Endodermal cell (in vitro differentiated cells): ENCODE measurements around the gene ARHGEF39. TPM values are rescaled to one million over a fixed set of nuclear protein-coding genes. Genes with fewer than 3 reads are reported as not detected.

Experiments used
- DNase-seq: peaks from one replicate; pipeline ENCODE4 v3.0.0-alpha.2; 2017
- H3K27ac ChIP-seq: 2 replicates; pipeline ENCODE4 v1.5.1; 2013; ENCODE audit warnings: mild to moderate bottlenecking, low read depth, low read length, moderate library complexity
- H3K27me3 ChIP-seq: 2 replicates; pipeline ENCODE4 v1.6.1; 2013; ENCODE audit warnings: mild to moderate bottlenecking, low read length, moderate library complexity; ENCODE audit not compliant: insufficient read depth, control insufficient read depth, poor library complexity, severe bottlenecking
- H3K36me3 ChIP-seq: 2 replicates; pipeline ENCODE4 v1.7.0; 2013; ENCODE audit warnings: mild to moderate bottlenecking, low read length, moderate library complexity; ENCODE audit not compliant: control insufficient read depth, insufficient read depth
- H3K4me1 ChIP-seq: one replicate; pipeline ENCODE4 v1.7.0; 2013; ENCODE audit warnings: low read length; ENCODE audit not compliant: control insufficient read depth, insufficient read depth
- H3K4me3 ChIP-seq: 2 replicates; pipeline ENCODE4 v1.5.1; 2013; ENCODE audit warnings: mild to moderate bottlenecking, low read length, moderate library complexity
- H3K9ac ChIP-seq: 2 replicates; pipeline ENCODE4 v1.6.1; 2013; ENCODE audit warnings: mild to moderate bottlenecking, low read length, moderate library complexity; ENCODE audit not compliant: poor library complexity, severe bottlenecking; ENCODE audit errors: extremely low read depth
- H3K9me3 ChIP-seq: 2 replicates; pipeline ENCODE4 v1.6.1; 2013; ENCODE audit warnings: mild to moderate bottlenecking, low read length, moderate library complexity; ENCODE audit not compliant: control insufficient read depth
- H3K27ac Mint-ChIP-seq: 2 replicates; pipeline ENCODE4 v1.8.0; 2020; ENCODE audit warnings: mixed read lengths
- H3K27me3 Mint-ChIP-seq: 2 replicates; pipeline ENCODE4 v1.8.0; 2021; ENCODE audit warnings: mild to moderate bottlenecking, mixed read lengths; ENCODE audit not compliant: insufficient read depth
- H3K36me3 Mint-ChIP-seq: 2 replicates; pipeline ENCODE4 v1.8.0; 2020; ENCODE audit warnings: low read depth, mixed read lengths
- H3K4me1 Mint-ChIP-seq: 2 replicates; pipeline ENCODE4 v1.8.0; 2020; ENCODE audit warnings: mixed read lengths
- H3K4me3 Mint-ChIP-seq: 2 replicates; pipeline ENCODE4 v1.8.0; 2020; ENCODE audit warnings: mild to moderate bottlenecking, moderate library complexity, mixed read lengths
- H3K9me3 Mint-ChIP-seq: 2 replicates; pipeline ENCODE4 v1.8.0; 2020; ENCODE audit warnings: mild to moderate bottlenecking, mixed read lengths
- WGBS, 2 experiments: methylation state at CpG; one replicate each; pipeline versions ENCODE4 v1.1.5 to v1.1.7; 2013; ENCODE audit warnings: missing lambda C conversion rate in 2 of 2, mixed read lengths in 1 of 2; ENCODE audit not compliant: insufficient coverage in 1 of 2, insufficient read length in 1 of 2; 5-methylcytosine and 5-hydroxymethylcytosine counted together
- total RNA-seq, 2 donors: library from RNA; stranded (reverse); fragmentation: NEBNext Ultra II Directional in 1 of 2; extraction: Animal tissue kit (Norgen Biotek cat#: 25700) in 1 of 2; gene quantifications; 2 replicates in 1 of 2; 3 replicates in 1 of 2; pipeline ENCODE4 v1.2.1, GENCODE V29; 2021
- TF ChIP-seq, protein P1 (sequence below): fragments of 200-600 bp; sonication (generic); conservative IDR thresholded peaks from 2 replicates; pipeline ENCODE4 v1.5.0; 2021; ENCODE audit warnings: antibody characterized with exemption, mild to moderate bottlenecking

Gene ARHGEF39
- total RNA-seq, 2 donors from 2014 or later: 22.1 to 36.4 TPM

DNA sequence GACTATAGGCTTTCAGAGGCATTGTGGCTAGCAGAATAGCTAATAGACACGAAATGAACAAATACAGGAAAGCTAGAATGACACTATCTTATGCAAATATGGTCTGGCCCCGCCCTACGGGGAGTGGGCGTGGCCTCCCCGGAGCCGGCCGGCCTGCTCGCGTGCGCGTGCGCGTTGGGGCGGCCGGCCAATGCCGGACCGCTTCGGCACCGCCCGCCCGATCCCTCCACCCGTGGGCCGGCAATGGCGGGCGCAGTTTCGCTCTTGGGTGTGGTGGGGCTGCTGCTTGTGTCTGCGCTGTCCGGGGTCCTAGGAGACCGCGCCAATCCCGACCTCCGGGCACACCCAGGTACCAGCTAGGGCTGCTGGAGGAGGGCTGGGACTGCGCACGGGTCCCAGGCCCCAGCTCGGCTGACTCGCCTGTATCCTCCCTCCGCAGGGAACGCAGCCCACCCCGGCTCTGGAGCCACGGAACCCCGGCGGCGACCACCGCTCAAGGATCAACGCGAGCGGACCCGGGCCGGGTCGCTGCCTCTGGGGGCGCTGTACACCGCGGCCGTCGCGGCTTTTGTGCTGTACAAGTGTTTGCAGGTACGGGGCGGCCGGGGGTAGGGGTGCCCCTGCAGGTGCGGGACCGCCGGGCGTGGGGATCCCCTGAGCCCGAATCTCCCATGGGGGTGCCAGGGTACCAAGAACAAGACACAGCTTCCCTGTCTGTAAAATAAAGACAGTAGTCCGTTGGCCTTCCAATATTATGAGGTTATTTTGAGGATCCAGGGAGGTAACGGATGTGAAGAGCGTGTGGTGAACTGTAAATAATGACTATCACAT lies 6.6 kb downstream of the ARHGEF39 start, which contains the start of gene CCDC107:
Gene CCDC107, plus strand, starts transcription at position 156 of the 831 bp plus-strand sequence. Its CDS starts 88 bp downstream, at position 244.
- H3K4me1 Mint-ChIP-seq: peaks cover 10% of the 10 kb centered on the region
- H3K27ac ChIP-seq: peak within 1 kb of the TSS; percentile 98
- H3K9me3 ChIP-seq: no peaks in the 10 kb centered on the region
- H3K27ac Mint-ChIP-seq: peak within 1 kb of the TSS; percentile 99
- no peaks in the 10 kb centered on the region for H3K27me3 ChIP-seq
- peak; percentile 94 for DNase-seq
- peak within 1 kb of the TSS; percentile 83 for H3K4me3 ChIP-seq
- H3K36me3 Mint-ChIP-seq: peaks cover 27% of the 10 kb centered on the region
- H3K4me1 ChIP-seq: no peaks in the 10 kb centered on the region
- H3K9ac ChIP-seq: peak within 1 kb of the TSS; percentile 95
- TF ChIP-seq, protein P1, sequence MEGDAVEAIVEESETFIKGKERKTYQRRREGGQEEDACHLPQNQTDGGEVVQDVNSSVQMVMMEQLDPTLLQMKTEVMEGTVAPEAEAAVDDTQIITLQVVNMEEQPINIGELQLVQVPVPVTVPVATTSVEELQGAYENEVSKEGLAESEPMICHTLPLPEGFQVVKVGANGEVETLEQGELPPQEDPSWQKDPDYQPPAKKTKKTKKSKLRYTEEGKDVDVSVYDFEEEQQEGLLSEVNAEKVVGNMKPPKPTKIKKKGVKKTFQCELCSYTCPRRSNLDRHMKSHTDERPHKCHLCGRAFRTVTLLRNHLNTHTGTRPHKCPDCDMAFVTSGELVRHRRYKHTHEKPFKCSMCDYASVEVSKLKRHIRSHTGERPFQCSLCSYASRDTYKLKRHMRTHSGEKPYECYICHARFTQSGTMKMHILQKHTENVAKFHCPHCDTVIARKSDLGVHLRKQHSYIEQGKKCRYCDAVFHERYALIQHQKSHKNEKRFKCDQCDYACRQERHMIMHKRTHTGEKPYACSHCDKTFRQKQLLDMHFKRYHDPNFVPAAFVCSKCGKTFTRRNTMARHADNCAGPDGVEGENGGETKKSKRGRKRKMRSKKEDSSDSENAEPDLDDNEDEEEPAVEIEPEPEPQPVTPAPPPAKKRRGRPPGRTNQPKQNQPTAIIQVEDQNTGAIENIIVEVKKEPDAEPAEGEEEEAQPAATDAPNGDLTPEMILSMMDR: peak; percentile 95
- no peaks in the 10 kb centered on the region for H3K9me3 Mint-ChIP-seq
- peaks cover 12% of the 10 kb centered on the region for H3K27me3 Mint-ChIP-seq
- H3K36me3 ChIP-seq: peaks cover 26% of the 10 kb centered on the region
- H3K4me3 Mint-ChIP-seq: peak within 1 kb of the TSS; percentile 76
- WGBS, 2 experiments: 2 to 6% methylated on average over 18 to 67 of the region's 67 CpGs

DNA sequence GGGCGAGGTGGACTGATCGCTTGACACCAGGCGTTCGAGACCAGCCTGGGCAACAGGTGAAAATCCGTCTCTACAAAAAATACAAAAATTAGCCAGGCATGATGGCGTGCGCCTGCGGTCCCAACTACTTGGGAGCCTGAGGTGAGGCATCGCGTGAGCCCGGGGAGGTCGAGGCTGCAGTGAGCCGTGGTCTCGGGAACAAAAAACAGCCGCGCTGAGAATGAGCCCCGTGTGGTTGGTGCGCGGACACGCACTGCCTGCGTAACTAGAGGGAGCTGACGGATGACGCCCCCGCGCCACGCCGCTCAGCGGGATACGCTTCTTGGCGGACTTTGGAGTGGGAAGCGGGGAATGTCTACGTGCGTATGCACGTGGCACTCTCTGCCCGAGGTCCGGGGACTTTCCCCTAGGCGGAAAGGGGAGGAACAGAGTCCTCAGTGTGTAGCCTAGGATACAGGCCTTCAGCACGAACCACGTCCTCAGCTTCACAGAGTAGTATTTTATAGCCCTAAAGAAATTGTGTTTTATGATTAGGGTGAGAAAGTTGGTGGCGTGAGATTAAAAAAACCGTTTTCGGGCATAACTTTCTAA lies 7.4 kb downstream of the ARHGEF39 start, which contains the start of gene RMRP:
Gene RMRP, minus strand, starts transcription at position 474 of the 591 bp plus-strand sequence.
- no peaks in the 10 kb centered on the region for H3K27me3 ChIP-seq
- H3K4me1 ChIP-seq: no peaks in the 10 kb centered on the region
- peak; percentile 97 for DNase-seq
- 0 to 2% methylated on average over 20 to 42 of the region's 42 CpGs for WGBS, 2 experiments
- peak within 1 kb of the TSS; percentile 83 for H3K4me3 ChIP-seq
- TF ChIP-seq, protein P1: peak; percentile 56
- Mint-ChIP-seq H3K27me3 (peaks cover 12% of the 10 kb centered on the region), H3K9me3 (no peaks in the 10 kb centered on the region), H3K36me3 (peaks cover 23% of the 10 kb centered on the region), H3K27ac (peak within 1 kb of the TSS; percentile 99), H3K4me3 (peak within 1 kb of the TSS; percentile 76), H3K4me1 (peaks cover 9% of the 10 kb centered on the region)
- H3K9me3 ChIP-seq: no peaks in the 10 kb centered on the region
- H3K27ac ChIP-seq: peak within 1 kb of the TSS; percentile 98
- H3K36me3 ChIP-seq: peaks cover 20% of the 10 kb centered on the region
- H3K9ac ChIP-seq: peak within 1 kb of the TSS; percentile 95

GRCh38 chr9:35656831-35657545 lies 8.0 kb downstream of the ARHGEF39 start:
- Histone ChIP-seq H3K4me1 (no peaks in the 10 kb centered on the region), H3K36me3 (peaks cover 13% of the 10 kb centered on the region), H3K4me3 (peak overlapping the region; percentile 83), H3K27me3 (no peaks in the 10 kb centered on the region), H3K9ac (peak overlapping the region; percentile 95), H3K9me3 (no peaks in the 10 kb centered on the region), H3K27ac (peak overlapping the region; percentile 98)
- peak overlapping the region; percentile 99 for H3K27ac Mint-ChIP-seq
- DNase-seq: no peak
- peaks cover 18% of the 10 kb centered on the region for H3K36me3 Mint-ChIP-seq
- H3K4me1 Mint-ChIP-seq: peaks cover 9% of the 10 kb centered on the region
- H3K9me3 Mint-ChIP-seq: no peaks in the 10 kb centered on the region
- H3K4me3 Mint-ChIP-seq: peak overlapping the region; percentile 76
- TF ChIP-seq, protein P1: no peak
- 57 to 63% methylated on average over 20 to 25 of the region's 25 CpGs for WGBS, 2 experiments
- peaks cover 12% of the 10 kb centered on the region for H3K27me3 Mint-ChIP-seq
